ENCODE data around the gene HELZ2. TPM values are rescaled to one million over a fixed set of nuclear protein-coding genes. Genes with fewer than 3 reads are reported as not detected.

Gene HELZ2
- total and polyA plus RNA-seq, 2 donors from 2014 or later, result 3.2 to 40.7 TPM

GRCh38 chr20:63567136-63567385 is 7.0 kb downstream of the HELZ2 start:
- no peak overlapping the region for H3K27ac ChIP-seq (ENCODE audit: low read depth in 2 of 2, low read length in 2 of 2)
- no peaks in the 10 kb centered on the region for H3K9me3 ChIP-seq (ENCODE audit: control insufficient read depth in 2 of 3, insufficient read depth in 1 of 3, low read length in 3 of 3)
- no peaks in the 10 kb centered on the region for H3K27me3 ChIP-seq (ENCODE audit: control insufficient read depth, insufficient read depth, low read length)
- DNase-seq (no peak), FAIRE-seq (no peak)
- H3K9ac ChIP-seq (ENCODE audit: low read length in 3 of 3), result no peak overlapping the region
- H3K4me3 ChIP-seq (ENCODE audit: low read length in 3 of 3), result no peak overlapping the region
- no peaks in the 10 kb centered on the region for H3K36me3 ChIP-seq (ENCODE audit: control insufficient read depth in 2 of 3, insufficient read depth in 3 of 3, low read length in 3 of 3)
- H3K4me1 ChIP-seq (ENCODE audit: control insufficient read depth in 2 of 3, insufficient read depth in 2 of 3, low read depth in 1 of 3, low read length in 3 of 3), result no peaks in the 10 kb centered on the region
- intact Hi-C loops (cut with DNase I), result no loop called here
- no peak for TF ChIP-seq CTCF (IDR thresholded peaks at IDR 0.05; ENCODE audit: borderline replicate concordance, extremely low read depth, insufficient read depth)

- Histone ChIP-seq H3K9me3 (ENCODE audit: control insufficient read depth in 2 of 3, insufficient read depth in 1 of 3, low read length in 3 of 3) (no peaks in the 10 kb centered on the region), H3K4me1 (ENCODE audit: control insufficient read depth in 2 of 3, insufficient read depth in 2 of 3, low read depth in 1 of 3, low read length in 3 of 3) (no peaks in the 10 kb centered on the region), H3K36me3 (ENCODE audit: control insufficient read depth in 2 of 3, insufficient read depth in 3 of 3, low read length in 3 of 3) (no peaks in the 10 kb centered on the region), H3K27me3 (ENCODE audit: control insufficient read depth, insufficient read depth, low read length) (no peaks in the 10 kb centered on the region), H3K27ac (ENCODE audit: low read depth in 2 of 2, low read length in 2 of 2) (no peak overlapping the region), H3K4me3 (ENCODE audit: low read length in 3 of 3) (no peak overlapping the region), H3K9ac (ENCODE audit: low read length in 3 of 3) (no peak overlapping the region)
- intact Hi-C loops (cut with DNase I), result no loop called here
- FAIRE-seq, result no peak
- DNase-seq, result no peak
- no peak for TF ChIP-seq CTCF (IDR thresholded peaks at IDR 0.05; ENCODE audit: borderline replicate concordance, extremely low read depth, insufficient read depth)
Measured at GRCh38 chr20:63566395-63567135, 7.5 kb downstream of the HELZ2 start.

GRCh38 chr20:63565699-63566335 is 8.2 kb downstream of the HELZ2 start:
- Histone ChIP-seq H3K27ac (ENCODE audit: low read depth in 2 of 2, low read length in 2 of 2) (no peak overlapping the region), H3K27me3 (ENCODE audit: control insufficient read depth, insufficient read depth, low read length) (no peaks in the 10 kb centered on the region), H3K36me3 (ENCODE audit: control insufficient read depth in 2 of 3, insufficient read depth in 3 of 3, low read length in 3 of 3) (peaks cover 0 to 3% (median 0%) of the 10 kb centered on the region in 3 donors), H3K4me3 (ENCODE audit: low read length in 3 of 3) (no peak overlapping the region), H3K9me3 (ENCODE audit: control insufficient read depth in 2 of 3, insufficient read depth in 1 of 3, low read length in 3 of 3) (no peaks in the 10 kb centered on the region), H3K4me1 (ENCODE audit: control insufficient read depth in 2 of 3, insufficient read depth in 2 of 3, low read depth in 1 of 3, low read length in 3 of 3) (no peaks in the 10 kb centered on the region), H3K9ac (ENCODE audit: low read length in 3 of 3) (no peak overlapping the region)
- intact Hi-C loops (cut with DNase I), result no loop called here
- TF ChIP-seq CTCF (IDR thresholded peaks at IDR 0.05; ENCODE audit: borderline replicate concordance, extremely low read depth, insufficient read depth), result no peak
- no peak for DNase-seq
- no peak for FAIRE-seq
